ACHN (cell line): ENCODE data around the gene ADGRL3.

Experiments
- DNase-seq: peaks from one replicate; pipeline ENCODE4 v3.0.0-alpha.2; 2015
- in situ Hi-C: cut with HindIII; loops from 2 replicates; pipeline ENCODE4 v1.10.0; 2017; ENCODE audit warnings: low sequenced_read_pairs, low pct_ligation_motif_present, low pct_unique_long_range_greater_than_20kb

ADGRL3 gene

DNA sequence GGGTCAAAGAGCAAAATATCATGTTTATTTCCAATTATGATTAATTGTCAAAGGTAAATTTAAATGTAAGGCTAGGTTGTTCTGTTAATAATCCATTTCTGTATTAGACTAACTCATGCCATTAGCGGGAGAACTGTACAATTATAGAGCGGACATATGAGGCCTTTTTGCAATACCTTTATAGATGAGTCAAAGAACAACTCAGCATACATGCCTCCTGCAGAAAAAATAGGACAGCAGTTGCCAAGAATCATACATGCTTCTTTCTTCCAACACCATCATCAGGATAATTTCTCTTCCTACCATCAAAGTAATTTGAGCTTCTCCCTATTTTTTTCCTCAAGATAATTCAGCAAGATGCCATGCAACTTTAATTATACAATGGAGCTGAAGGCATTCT lies 917.8 kb downstream of the ADGRL3 start:
- DNase-seq = no peak
- in situ Hi-C loops = no loop called here

DNA sequence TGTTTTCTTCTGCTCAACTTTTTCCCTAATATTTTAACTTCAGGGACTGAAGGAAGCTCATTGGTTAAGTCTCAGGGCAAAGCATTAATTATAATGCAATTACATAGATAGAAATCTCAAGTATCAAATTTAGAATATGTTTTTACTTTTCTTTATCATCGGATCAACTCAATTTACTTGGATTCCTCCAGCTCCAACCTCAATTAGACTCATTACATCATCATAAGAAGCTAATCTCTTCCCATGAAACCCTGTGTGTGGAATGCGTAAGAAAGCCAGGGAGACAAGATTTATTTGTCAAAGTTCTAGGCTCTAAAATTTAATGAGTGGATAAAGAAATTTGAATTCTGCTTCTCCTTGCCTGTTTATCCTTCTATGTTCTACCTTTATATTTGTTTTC lies 918.4 kb downstream of the ADGRL3 start:
- in situ Hi-C loops = no loop called here
- DNase-seq = no peak

DNA sequence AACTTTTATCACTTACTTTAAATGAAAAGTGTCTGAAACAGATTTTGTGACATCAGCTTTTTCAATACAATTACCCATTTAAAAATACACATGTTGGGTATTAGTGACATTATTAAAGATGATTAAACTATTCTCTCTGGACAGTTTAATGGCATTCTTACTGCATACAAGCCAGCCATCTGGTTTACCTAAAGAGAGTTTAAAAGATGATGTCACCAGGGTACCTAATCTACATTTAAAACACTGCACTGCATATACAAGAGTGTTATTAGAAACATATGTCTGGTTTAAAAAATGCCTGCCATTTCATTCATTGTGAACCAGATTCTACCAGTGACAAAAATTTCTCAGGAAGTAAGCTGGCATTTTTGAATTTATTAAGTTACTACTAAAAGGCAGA lies 919.1 kb downstream of the ADGRL3 start:
- DNase-seq = no peak
- in situ Hi-C loops = no loop called here

GRCh38 chr4:62126064-62126732 lies 926.1 kb downstream of the ADGRL3 start:
- in situ Hi-C loops = no loop called here
- no peak for DNase-seq
